ENCODE data around the gene CNTF. TPM values are rescaled to one million over a fixed set of nuclear protein-coding genes. Genes with fewer than 3 reads are reported as not detected.

CNTF gene
- total RNA-seq, 1 donor from 2014 or later = 2.8 TPM

DNA sequence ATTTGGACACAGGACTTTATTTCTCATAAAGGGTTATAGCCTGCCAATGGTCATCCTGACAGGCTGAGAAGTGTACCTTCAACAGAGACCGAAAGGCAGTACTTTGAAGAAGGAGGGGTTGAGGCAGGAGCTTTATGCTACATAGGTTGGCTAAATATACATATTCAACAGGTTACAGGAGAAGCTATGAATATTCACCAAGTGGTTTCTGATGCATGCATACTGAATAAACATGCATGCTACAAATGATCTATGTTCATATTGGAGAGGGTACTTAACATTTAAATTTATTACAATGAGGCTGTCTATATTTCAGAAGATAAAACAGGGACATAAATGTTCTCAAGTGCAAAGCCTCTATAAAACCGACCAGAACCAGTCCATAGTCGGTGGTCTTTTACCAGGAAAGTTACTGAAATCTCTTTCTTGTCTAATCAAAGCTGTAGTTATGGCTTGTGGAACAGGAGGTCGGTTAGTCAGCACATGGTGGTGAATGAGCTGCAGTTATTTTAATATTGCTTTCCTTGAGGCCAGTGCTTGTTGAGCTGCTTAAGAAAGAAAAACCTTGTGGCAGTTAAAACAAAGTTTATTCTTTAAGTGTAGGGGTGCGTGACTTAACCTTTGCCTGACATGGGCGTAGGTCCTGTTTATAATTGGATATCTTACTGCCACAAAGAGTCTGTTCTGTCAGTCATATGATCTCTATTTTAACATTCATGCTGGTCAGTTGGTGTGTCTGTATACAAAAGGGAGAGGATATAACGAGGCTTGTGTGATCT lies 19.5 kb downstream of the CNTF start:
- DNase-seq (ENCODE audit: extremely low read depth, low read depth, low spot score) = no peak

DNA sequence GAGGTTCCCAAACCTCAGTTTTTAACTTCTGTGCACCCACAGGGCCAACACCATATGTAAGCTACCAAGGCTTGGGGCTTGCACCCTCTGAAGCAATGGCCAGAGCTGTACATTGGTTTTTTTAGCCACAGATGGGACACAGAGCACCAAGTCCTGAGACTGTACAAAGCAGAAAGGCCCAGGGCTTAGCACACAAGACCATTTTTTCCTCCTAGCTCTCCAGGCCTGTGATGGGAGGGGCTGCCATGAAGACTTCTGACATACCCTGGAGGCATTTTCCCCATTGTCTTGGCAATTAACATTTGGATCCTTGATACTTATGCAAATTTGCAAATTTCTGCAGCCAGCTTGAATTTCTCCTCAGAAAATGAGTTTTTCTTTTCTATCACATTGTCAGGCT lies 23.4 kb downstream of the CNTF start:
- no peak for DNase-seq (ENCODE audit: extremely low read depth, low read depth, low spot score)

DNA sequence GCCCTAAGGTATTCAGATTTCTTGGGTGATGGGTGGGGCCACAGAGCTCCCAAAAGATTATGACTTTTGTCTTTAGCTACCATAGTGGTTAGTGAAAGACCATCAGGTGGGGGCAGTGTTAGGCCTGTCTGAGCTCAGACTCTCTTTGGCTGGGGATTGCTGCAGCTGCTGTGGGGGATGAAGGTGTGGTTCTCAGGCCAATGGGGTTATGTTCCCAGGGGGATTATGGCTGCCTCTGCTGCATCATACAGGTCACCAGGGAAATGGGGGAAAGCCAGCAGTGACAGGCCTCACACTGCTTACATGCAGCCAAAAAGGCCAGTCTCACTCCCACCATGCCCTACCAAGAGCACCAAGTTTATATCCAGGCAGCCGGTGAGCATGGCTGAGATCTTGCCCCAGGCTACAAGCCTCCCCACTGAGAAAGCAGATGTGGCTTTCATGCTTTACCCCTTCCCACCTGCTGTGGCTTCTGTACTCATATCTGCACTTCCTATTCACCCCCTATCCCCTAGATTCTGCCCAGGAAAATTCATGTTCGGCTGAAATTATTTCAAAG lies 24.8 kb downstream of the CNTF start:
- DNase-seq (ENCODE audit: extremely low read depth, low read depth, low spot score) = no peak

DNA sequence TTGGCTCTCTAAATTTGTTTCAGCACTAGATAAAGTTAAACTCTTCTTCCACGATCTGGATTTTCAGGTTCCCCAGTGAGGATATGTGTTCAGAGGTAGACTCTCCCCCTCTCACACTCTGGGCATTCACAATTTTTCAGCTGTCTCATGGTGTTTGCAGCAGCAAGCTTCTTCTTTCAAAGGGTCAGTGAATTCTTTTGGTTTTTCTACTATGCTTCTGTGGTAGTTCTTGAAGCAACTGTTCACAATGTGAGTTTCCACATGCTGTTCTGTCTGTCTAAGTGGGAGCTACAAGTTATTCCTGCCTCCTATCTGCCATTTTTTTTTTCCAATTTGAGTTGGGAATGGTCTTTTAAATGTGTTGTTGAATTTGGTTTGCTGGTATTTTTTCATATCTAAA lies 25.4 kb downstream of the CNTF start:
- DNase-seq (ENCODE audit: extremely low read depth, low read depth, low spot score) = no peak

DNA sequence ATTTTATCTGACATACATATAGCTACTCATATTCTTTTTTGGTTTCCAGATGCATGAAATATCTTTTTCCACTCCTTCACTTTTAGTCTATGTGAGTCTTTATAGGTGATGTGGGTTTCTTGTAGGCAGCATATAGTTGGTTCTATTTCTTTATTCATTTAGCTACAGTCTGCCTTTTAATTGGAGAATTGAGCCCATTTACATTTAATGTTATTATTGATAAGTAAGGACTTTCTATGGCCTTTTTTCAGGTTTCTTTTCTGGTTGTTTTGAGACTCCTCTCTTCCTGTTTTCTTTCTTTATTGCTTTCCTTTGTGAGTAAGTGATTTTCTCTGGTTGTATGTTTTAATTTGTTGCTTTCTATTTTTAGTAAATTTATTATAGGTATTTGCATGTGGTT lies 27.2 kb downstream of the CNTF start:
- DNase-seq (ENCODE audit: extremely low read depth, low read depth, low spot score) = no peak

DNA sequence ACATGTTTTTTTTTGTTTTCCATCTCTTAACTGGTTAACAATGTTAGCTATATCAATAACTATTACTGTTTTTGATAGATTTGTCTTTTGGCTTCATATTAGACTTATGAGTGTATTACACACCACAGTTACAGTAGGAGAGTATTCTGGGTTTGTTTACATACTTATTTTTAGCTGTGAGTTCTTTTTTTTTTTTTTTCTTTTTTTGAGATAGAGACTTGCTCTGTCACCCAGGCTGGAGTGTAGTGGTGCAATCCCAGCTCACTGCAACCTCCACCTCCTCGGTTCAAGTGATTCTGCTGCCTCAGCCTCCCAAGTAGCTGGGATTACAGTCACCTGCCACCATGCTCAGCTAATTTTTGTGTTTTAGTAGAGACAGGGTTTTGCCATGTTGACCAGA lies 28.0 kb downstream of the CNTF start:
- DNase-seq (ENCODE audit: extremely low read depth, low read depth, low spot score) = no peak

DNA sequence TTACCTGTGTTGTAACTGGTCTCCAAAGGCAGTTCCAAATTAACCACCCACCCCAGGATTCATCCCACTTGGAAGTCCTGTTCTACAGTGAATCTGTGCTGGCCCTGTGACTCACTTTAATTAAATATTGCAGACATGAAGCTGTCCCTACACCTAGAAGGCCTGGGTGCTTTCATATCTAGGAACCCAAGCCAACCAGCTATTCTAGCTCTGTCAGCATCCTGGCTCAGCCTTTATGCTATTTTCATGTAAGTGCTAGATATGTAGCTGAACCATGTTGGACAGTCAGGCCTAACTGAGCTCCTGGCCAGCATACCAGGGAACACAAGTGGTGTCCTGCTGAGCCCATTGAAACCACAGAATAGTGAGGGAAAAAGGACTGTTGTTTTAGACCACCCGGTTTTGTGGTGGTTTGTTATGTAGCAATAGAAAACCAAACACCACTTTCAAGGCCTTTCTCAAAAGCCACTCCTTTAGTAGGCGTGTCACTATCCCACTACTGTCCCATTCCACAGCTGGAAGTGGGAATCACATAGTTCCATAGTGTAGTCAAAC lies 30.3 kb downstream of the CNTF start:
- no peak for DNase-seq (ENCODE audit: extremely low read depth, low read depth, low spot score)

DNA sequence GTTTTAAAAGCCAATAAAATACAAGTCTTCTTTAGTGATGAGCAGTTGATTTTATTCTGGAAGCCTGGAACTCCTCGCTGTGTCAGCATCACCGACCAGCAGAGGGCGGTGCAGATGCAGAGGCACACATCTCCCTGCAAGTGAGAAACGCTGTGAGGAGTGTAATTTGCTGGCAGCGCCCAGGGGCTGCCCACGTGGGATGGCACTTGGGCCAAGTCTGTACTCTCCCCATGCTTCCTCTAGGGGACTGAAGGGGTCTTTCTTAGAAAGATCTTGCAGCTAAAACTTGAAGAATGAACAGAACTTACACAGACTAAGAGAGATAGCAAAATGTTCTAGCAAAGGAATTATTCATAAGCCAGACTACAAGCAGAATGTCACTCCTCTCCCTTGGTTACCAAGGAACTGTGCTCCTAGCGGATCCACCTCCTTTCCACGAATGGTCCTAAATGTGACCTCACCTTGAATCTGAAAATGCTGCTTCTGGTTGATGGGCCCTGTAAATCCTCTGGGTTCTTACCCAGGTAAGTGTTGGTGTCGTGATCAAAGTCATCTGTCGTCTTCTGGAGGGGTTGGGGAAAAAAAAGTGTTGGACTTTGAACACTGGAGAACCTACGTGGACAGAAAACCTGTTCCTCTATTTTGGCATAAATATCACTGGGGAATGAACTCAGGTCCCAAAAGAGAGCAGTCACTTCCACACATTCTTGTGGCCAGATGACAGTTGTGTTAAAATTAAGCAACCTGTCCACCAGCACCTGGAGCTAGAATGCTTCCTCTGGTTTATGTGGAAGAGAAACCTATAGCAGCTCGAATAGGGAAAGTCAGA lies 31.8 kb downstream of the CNTF start:
- DNase-seq (ENCODE audit: extremely low read depth, low read depth, low spot score) = no peak

DNA sequence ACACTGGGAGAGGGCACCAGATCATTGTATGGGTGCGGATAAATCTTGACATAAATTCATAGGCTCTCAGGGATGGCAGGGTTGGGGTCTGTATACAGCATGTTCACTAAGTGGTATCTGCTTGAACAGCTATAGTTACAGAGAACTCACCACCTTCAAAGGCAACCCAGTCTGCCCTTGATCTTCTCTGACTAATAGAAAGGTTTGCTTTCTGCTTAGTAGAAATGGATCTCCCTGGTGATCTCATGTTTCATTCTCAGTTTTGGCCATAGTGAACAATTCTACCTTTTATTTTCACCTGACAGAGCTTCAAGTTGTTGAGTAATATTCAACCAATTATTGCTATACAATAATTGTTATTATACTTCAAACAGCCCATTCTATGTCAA lies 32.4 kb downstream of the CNTF start:
- no peak for DNase-seq (ENCODE audit: extremely low read depth, low read depth, low spot score)

DNA sequence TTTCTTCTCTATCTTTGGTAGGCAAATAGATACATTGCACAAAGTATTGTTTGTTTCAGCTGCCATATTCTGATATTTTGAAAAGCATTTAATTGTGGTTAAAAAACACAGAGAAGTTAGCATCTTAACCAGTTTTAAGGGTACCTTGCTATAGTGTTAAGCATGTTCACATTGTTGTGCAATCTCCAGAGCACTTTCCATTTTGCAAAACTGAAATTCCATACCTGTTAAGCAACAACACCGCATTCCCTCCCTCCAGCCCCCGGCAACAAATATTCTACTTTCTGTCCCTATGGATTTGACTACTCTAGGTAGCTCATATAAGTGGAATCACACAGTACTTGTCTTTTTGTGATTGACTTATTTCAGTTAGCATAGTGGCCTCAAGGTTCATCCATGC lies 33.9 kb downstream of the CNTF start:
- no peak for DNase-seq (ENCODE audit: extremely low read depth, low read depth, low spot score)

DNA sequence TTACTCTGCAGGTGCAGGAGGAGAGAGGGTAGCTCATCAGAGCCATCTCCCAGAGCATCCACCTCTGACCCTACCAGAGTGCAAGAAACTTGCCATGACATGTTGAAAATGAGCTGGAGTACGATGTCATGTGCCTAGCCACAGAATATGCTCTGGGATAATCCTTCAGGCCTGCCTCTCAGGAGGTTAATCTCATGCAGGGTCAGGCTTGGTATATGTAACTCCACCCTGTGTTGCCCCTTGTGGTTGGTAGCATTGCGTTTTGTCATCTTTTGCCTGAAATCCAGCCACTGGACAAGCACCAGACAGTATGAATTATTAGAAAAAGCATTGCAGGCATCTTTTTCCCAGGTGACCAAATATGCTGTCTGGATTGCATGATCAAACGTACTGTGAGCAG lies 36.2 kb downstream of the CNTF start:
- no peak for DNase-seq (ENCODE audit: extremely low read depth, low read depth, low spot score)

DNA sequence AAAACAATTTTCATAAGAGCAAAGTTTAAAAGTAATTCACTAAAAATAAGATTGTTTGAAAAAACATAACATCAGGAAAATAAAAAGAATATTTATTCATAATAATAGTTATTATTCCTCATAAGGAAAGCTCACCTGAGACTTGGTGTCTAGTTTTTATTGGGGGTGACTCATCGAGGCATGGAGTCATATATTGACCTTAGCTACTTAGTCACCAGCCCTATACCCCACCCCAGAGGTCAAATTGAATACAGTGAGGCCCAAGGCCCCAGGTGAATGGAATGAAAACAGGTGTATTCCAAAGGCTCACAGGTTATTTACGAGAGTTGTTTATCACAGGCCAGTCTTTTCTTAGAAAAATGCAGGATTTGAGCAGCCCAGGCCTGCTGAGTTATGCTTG lies 36.9 kb downstream of the CNTF start:
- no peak for DNase-seq (ENCODE audit: extremely low read depth, low read depth, low spot score)

DNA sequence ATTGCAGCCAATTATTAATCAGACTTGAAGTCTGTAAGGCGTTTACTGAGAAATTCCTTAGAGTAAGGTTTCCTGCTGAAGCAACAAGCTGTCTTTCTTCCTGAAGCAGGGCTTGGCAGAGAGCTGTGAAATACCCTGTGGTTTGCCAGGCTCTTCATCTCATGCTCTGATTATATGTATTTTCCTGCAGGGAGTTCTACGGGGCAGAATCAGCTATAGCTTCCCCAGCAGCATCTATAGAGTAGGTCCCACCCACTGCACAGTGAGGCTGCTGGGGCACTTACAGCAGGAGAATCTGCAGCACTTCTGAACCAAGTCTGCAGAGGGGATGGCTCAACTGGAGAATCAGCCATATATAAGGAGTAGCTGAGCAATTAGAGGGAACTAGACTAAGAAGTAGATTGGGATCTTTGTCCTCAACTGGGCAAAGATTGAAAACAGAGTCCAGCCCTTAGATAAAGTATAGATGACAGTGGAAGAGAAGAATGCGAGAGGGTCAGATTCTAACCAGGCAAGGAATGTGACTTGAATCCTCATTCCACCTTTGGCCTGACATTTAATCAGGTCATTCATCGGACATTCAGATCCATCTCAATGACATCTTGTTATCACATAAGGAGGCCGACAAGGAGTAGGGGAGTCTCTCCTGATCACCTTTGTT lies 37.6 kb downstream of the CNTF start:
- DNase-seq (ENCODE audit: extremely low read depth, low read depth, low spot score) = no peak

DNA sequence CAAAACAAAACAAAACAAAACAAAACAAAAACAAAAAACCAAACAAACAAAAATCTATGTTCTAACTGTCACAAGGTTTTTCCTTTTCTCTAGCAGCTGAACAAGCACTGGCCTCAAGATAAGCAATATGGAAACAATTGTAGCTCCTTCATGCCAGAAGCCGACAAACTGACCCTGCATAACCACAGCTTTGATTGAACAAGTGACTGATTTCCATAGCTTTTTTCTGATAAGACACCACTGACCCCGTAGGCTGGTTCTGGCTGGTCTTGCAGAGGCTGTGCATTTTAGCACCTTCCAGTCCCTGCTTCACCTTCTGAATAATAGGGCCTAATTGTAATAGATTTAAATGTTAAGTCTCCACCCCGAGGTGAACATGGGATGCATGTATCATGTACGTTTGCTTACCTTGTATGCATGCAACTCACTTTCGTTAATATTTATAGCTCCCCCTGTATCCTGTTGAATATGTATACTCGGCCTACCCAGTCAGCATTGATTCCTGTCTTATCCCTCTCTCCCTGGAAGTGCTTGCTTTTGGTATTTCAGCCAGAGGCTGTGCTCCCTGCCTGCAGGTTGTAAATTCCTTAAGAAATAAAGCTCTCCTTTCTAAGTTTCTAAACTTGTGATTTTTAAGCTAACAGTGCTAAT lies 49.6 kb downstream of the CNTF start:
- no peak for DNase-seq (ENCODE audit: extremely low read depth, low read depth, low spot score)

DNA sequence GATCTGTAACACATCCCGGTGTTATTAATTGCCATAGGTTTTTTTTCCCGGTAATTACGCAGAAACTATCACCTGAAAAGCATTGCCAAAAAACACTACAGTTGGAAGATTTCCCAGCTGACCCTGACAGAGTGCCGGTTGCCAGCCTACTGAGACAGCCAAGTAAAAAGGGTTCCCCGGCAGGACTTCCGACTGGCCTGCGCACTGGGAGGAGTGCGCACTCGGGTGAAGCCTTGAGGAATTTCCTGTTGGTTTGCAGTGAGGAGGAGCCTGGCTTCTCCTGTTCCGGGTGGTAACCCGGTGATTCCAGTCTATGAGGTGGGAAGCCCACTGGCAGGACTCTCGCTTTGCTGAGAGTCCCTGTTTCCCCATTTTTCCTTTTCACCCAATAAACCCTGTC lies 52.1 kb downstream of the CNTF start:
- DNase-seq (ENCODE audit: extremely low read depth, low read depth, low spot score) = no peak

Other genes with a start within 250 kb of the CNTF start
- gene OR5B3, start 215.8 kb upstream of the CNTF start, total RNA-seq = not detected in 2 replicates
- not detected in 2 replicates for gene OR5B2, start 194.5 kb upstream of the CNTF start, total RNA-seq
- not detected in 2 replicates for gene OR5B12, start 180.4 kb upstream of the CNTF start, total RNA-seq
- gene OR5B21, start 114.6 kb upstream of the CNTF start, total RNA-seq = not detected in 2 replicates
- gene LPXN, start 46.8 kb upstream of the CNTF start, total RNA-seq = 5.1 and 15.0 TPM in 2 replicates
- gene ZFP91, start 43.6 kb upstream of the CNTF start, total RNA-seq = 34.5 and 38.1 TPM in 2 replicates
- not detected in 2 replicates for gene GLYAT, start 109.3 kb downstream of the CNTF start, total RNA-seq
- gene GLYATL2, start 222.0 kb downstream of the CNTF start, total RNA-seq = not detected in 2 replicates

All from glomerular endothelial cell (primary cell).